Measurements from ENCODE around the gene C10orf88. TPM values are rescaled to one million over a fixed set of nuclear protein-coding genes. Genes with fewer than 3 reads are reported as not detected.
A peak's percentile ranks its signal among the peaks of the same experiment; 100 is the strongest.

The C10orf88 gene
- total and polyA plus RNA-seq, 2 of the 13 experiments (the other 11 are each of a cell fraction or from before 2014, with no cell fraction given): 4.6 to 11.8 TPM

DNA sequence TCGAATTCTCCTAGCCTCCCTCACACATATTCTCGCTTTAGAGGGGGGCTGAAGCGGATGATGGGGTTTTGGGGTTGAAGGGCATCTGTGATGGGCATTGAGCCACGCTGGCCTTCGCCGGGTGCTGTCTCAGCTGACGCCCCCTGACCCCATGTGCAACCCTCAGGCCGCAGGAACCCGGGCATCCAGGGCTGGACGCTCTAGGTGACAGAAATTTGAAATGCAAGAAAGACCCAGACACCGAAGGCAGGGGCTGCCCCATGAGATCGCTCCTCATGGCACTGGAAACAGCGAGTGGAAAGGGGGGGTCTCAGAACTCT, 664 bp upstream of the C10orf88 start (continued):
- TF ChIP-seq, protein P1, sequence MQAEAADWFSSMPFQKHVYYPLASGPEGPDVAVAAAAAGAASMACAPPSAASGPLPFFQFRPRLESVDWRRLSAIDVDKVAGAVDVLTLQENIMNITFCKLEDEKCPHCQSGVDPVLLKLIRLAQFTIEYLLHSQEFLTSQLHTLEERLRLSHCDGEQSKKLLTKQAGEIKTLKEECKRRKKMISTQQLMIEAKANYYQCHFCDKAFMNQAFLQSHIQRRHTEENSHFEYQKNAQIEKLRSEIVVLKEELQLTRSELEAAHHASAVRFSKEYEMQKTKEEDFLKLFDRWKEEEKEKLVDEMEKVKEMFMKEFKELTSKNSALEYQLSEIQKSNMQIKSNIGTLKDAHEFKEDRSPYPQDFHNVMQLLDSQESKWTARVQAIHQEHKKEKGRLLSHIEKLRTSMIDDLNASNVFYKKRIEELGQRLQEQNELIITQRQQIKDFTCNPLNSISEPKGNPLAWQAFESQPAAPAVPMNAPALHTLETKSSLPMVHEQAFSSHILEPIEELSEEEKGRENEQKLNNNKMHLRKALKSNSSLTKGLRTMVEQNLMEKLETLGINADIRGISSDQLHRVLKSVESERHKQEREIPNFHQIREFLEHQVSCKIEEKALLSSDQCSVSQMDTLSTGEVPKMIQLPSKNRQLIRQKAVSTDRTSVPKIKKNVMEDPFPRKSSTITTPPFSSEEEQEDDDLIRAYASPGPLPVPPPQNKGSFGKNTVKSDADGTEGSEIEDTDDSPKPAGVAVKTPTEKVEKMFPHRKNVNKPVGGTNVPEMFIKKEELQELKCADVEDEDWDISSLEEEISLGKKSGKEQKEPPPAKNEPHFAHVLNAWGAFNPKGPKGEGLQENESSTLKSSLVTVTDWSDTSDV (CRISPR knock-in tag; IDR thresholded peaks at IDR 0.05): no peak; the same call in 1 of the 2 replicates
- TF ChIP-seq ZNF556 (CRISPR knock-in tag; IDR thresholded peaks at IDR 0.05; ENCODE audit: borderline replicate concordance) (no peak), WIZ (CRISPR knock-in tag; IDR thresholded peaks at IDR 0.05) (no peak), ZNF672 (CRISPR knock-in tag; IDR thresholded peaks at IDR 0.05) (no peak), RFX1 (IDR thresholded peaks at IDR 0.05) (no peak), ZC3H13 (CRISPR knock-in tag; IDR thresholded peaks at IDR 0.05) (0 out of 2 replicates have a peak, but pooled peaks have one; percentile 1), CCDC6 (CRISPR knock-in tag; IDR thresholded peaks at IDR 0.05) (no peak), ZNF788 (CRISPR knock-in tag; IDR thresholded peaks at IDR 0.05; ENCODE audit: borderline replicate concordance) (no peak), POLR2A (IDR thresholded peaks at IDR 0.05; ENCODE audit: insufficient read depth in 1 of 2, low read depth in 2 of 2, low read length in 2 of 2) (no peak), ASH2L (IDR thresholded peaks at IDR 0.05; ENCODE audit: insufficient read length, low read depth, low read length) (no peak), SMC3 (IDR thresholded peaks at IDR 0.05; ENCODE audit: low read length) (no peak), ZNF83 (CRISPR knock-in tag; IDR thresholded peaks at IDR 0.05; ENCODE audit: borderline replicate concordance) (no peak), ZNF33A (CRISPR knock-in tag; IDR thresholded peaks at IDR 0.05; ENCODE audit: borderline replicate concordance) (0 out of 2 replicates have a peak, but pooled peaks have one; percentile 21), PRPF4 (IDR thresholded peaks at IDR 0.05; ENCODE audit: low read depth, low read length, poor library complexity, severe bottlenecking) (no peak), ISX (CRISPR knock-in tag; conservative IDR thresholded peaks at IDR 0.05) (no peak)
- TF ChIP-seq, protein P2, sequence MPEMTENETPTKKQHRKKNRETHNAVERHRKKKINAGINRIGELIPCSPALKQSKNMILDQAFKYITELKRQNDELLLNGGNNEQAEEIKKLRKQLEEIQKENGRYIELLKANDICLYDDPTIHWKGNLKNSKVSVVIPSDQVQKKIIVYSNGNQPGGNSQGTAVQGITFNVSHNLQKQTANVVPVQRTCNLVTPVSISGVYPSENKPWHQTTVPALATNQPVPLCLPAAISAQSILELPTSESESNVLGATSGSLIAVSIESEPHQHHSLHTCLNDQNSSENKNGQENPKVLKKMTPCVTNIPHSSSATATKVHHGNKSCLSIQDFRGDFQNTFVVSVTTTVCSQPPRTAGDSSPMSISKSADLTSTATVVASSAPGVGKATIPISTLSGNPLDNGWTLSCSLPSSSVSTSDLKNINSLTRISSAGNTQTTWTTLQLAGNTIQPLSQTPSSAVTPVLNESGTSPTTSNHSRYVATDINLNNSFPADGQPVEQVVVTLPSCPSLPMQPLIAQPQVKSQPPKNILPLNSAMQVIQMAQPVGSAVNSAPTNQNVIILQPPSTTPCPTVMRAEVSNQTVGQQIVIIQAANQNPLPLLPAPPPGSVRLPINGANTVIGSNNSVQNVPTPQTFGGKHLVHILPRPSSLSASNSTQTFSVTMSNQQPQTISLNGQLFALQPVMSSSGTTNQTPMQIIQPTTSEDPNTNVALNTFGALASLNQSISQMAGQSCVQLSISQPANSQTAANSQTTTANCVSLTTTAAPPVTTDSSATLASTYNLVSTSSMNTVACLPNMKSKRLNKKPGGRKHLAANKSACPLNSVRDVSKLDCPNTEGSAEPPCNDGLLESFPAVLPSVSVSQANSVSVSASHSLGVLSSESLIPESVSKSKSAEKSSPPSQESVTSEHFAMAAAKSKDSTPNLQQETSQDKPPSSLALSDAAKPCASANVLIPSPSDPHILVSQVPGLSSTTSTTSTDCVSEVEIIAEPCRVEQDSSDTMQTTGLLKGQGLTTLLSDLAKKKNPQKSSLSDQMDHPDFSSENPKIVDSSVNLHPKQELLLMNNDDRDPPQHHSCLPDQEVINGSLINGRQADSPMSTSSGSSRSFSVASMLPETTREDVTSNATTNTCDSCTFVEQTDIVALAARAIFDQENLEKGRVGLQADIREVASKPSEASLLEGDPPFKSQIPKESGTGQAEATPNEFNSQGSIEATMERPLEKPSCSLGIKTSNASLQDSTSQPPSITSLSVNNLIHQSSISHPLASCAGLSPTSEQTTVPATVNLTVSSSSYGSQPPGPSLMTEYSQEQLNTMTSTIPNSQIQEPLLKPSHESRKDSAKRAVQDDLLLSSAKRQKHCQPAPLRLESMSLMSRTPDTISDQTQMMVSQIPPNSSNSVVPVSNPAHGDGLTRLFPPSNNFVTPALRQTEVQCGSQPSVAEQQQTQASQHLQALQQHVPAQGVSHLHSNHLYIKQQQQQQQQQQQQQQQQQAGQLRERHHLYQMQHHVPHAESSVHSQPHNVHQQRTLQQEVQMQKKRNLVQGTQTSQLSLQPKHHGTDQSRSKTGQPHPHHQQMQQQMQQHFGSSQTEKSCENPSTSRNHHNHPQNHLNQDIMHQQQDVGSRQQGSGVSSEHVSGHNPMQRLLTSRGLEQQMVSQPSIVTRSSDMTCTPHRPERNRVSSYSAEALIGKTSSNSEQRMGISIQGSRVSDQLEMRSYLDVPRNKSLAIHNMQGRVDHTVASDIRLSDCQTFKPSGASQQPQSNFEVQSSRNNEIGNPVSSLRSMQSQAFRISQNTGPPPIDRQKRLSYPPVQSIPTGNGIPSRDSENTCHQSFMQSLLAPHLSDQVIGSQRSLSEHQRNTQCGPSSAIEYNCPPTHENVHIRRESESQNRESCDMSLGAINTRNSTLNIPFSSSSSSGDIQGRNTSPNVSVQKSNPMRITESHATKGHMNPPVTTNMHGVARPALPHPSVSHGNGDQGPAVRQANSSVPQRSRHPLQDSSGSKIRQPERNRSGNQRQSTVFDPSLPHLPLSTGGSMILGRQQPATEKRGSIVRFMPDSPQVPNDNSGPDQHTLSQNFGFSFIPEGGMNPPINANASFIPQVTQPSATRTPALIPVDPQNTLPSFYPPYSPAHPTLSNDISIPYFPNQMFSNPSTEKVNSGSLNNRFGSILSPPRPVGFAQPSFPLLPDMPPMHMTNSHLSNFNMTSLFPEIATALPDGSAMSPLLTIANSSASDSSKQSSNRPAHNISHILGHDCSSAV (CRISPR knock-in tag; IDR thresholded peaks at IDR 0.05; ENCODE audit: borderline replicate concordance): no peak
- TF ChIP-seq, protein P3, sequence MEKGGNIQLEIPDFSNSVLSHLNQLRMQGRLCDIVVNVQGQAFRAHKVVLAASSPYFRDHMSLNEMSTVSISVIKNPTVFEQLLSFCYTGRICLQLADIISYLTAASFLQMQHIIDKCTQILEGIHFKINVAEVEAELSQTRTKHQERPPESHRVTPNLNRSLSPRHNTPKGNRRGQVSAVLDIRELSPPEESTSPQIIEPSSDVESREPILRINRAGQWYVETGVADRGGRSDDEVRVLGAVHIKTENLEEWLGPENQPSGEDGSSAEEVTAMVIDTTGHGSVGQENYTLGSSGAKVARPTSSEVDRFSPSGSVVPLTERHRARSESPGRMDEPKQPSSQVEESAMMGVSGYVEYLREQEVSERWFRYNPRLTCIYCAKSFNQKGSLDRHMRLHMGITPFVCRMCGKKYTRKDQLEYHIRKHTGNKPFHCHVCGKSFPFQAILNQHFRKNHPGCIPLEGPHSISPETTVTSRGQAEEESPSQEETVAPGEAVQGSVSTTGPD (CRISPR knock-in tag; IDR thresholded peaks at IDR 0.05): no peak
- TF ChIP-seq, protein P4, sequence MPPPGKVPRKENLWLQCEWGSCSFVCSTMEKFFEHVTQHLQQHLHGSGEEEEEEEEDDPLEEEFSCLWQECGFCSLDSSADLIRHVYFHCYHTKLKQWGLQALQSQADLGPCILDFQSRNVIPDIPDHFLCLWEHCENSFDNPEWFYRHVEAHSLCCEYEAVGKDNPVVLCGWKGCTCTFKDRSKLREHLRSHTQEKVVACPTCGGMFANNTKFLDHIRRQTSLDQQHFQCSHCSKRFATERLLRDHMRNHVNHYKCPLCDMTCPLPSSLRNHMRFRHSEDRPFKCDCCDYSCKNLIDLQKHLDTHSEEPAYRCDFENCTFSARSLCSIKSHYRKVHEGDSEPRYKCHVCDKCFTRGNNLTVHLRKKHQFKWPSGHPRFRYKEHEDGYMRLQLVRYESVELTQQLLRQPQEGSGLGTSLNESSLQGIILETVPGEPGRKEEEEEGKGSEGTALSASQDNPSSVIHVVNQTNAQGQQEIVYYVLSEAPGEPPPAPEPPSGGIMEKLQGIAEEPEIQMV (CRISPR knock-in tag; IDR thresholded peaks at IDR 0.05; ENCODE audit: low read depth): no peak

All from HepG2 (cell line).